ENCODE results near the gene E4F1.

The E4F1 gene

GRCh38 chr16:2223942-2224486, 623 bp downstream of the E4F1 start:
- Histone ChIP-seq H3K4me3 (peak overlapping the region; percentile 84), H3K27ac (peak overlapping the region; percentile 74 to 91)
- TF ChIP-seq, protein P1, sequence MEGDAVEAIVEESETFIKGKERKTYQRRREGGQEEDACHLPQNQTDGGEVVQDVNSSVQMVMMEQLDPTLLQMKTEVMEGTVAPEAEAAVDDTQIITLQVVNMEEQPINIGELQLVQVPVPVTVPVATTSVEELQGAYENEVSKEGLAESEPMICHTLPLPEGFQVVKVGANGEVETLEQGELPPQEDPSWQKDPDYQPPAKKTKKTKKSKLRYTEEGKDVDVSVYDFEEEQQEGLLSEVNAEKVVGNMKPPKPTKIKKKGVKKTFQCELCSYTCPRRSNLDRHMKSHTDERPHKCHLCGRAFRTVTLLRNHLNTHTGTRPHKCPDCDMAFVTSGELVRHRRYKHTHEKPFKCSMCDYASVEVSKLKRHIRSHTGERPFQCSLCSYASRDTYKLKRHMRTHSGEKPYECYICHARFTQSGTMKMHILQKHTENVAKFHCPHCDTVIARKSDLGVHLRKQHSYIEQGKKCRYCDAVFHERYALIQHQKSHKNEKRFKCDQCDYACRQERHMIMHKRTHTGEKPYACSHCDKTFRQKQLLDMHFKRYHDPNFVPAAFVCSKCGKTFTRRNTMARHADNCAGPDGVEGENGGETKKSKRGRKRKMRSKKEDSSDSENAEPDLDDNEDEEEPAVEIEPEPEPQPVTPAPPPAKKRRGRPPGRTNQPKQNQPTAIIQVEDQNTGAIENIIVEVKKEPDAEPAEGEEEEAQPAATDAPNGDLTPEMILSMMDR (IDR thresholded peaks at IDR 0.05) = no peak
- DNase-seq (ENCODE audit: low spot score) = no peak

DNA sequence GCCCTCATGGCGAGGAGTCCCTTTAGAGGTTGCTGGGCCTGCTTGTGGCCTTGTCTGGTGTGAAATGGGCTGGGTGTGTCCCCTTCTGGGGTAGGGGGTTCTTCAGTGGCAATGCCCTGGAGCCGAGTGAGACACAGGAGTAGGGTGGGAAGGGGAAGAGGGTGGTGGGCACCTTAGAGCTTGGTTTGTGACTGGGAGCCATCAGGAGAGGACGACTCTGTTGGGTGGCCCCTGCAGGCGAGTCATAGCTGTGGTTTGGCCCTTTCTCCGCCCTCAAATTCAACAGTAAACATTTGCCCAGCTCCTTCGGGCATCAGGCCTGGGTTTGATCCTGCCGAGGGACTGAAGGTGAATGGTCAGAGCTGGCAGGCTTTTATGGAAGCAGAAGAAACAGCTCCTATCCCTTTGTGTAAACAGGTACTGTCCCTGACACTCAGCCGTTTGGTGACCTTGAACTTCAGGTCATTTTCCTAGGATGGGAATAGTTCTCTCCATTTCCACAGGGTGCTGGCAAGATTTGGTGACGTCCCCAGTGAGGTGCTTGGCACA, 2.9 kb downstream of the E4F1 start:
- H3K27ac ChIP-seq = no peak overlapping the region
- TF ChIP-seq, protein P1 (IDR thresholded peaks at IDR 0.05) = no peak
- no peak for DNase-seq (ENCODE audit: low spot score)

GRCh38 chr16:2226918-2227317, 3.5 kb downstream of the E4F1 start:
- no peak for DNase-seq (ENCODE audit: low spot score)
- TF ChIP-seq, protein P1 (IDR thresholded peaks at IDR 0.05) = no peak
- H3K27ac ChIP-seq = no peak overlapping the region
- H3K4me3 ChIP-seq = no peak overlapping the region

More for the DNA sequence above, 2.9 kb downstream of the E4F1 start:
- no peak overlapping the region for H3K4me3 ChIP-seq

DNA sequence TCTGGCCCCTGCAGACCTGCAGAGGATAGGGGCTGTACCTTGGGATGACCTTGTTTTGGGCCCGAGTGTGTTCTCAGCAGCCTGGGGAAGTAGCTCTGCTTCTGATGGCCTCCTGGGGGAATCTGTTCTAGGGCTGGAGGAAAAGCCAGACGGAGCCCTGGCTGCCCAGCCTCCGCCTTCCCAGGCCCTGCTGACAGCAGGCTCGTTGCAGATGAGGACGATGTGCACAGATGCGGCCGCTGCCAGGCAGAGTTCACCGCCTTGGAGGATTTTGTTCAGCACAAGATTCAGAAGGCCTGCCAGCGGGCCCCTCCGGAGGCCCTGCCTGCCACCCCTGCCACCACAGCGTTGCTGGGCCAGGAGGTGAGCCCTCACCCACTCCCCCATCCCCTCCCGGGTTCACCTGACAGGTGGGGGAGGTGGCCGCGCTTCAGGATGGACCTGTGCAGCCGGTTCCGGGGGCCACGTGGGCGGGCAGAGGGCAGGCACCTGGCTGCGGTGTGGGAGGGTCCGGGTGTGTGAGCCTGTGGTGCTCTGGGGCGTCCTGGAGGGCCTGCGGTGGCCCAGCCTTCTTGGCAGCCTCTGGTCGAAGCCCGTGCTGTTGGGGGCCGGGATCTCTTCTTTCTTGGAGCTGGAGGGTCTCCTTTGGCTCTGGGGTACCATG, 4.9 kb downstream of the E4F1 start:
- DNase-seq (ENCODE audit: low spot score) = no peak
- H3K27ac ChIP-seq = no peak overlapping the region

DNA sequence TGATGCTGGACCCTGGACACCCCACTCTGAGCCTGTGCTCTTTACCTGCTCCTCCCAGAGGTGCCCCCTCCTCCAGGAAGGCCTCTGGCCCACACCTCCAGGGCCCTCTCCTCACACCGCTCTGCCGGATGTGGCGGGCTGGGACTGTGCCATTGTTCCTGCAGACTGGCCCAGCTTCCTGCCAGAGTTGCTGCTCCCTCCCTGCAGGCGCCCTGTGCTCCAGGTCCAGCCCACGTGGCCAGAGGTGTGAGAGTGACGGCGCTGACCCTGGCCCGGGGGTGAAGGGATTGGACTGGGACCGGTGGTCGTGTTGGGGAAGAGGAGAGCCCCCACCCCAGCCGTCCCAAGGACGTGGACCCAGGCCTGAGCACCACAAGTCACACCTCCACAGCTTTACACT, 5.7 kb downstream of the E4F1 start:
- TF ChIP-seq, protein P1 (IDR thresholded peaks at IDR 0.05) = no peak
- H3K27ac ChIP-seq = no peak overlapping the region
- no peak for DNase-seq (ENCODE audit: low spot score)
- no peak overlapping the region for H3K4me3 ChIP-seq

More for the DNA sequence above, 4.9 kb downstream of the E4F1 start:
- TF ChIP-seq, protein P1 (IDR thresholded peaks at IDR 0.05) = no peak
- H3K4me3 ChIP-seq = no peak overlapping the region

DNA sequence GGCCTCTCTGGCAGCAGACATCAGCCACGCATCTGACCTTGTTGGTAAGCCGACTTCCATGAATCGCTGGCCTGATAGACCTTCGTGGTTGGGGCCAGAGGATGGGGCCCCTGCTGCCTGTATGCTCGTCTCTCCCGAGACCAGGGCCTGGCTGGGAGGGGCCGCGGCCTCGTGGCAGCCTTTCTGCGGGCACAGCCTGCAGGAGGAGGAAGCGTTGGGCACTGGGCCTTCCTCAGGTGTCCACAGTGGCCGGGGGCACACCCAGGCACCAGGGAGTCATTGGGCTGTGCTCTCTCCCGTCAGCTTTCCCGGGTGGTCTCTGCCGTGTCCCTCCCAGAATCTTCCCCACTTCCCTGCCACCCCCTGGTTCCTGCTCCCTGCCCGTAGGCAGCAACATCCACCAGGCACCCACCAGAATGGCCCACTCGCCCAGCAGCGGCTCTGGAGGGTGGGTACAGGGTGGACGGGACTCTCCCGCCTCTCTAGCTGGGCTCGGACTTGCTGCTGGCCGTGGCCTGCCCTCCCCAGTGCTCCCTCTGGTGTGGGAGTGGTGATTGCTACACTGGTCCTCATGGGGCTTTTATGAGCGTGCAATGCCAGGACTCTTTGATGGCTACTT, 6.3 kb downstream of the E4F1 start:
- H3K4me3 ChIP-seq = no peak overlapping the region
- DNase-seq (ENCODE audit: low spot score) = no peak
- TF ChIP-seq, protein P1 (IDR thresholded peaks at IDR 0.05) = no peak

More for the DNA sequence above, 6.3 kb downstream of the E4F1 start:
- H3K27ac ChIP-seq = no peak overlapping the region

All from coronary artery (tissue), 2 donors.